ENCODE results near the gene ERAP2. TPM values are rescaled to one million over a fixed set of nuclear protein-coding genes. Genes with fewer than 3 reads are reported as not detected.

Gene ERAP2
- total and polyA plus RNA-seq, 10 of the 15 experiments (the other 5 are each of a cell fraction or from before 2014, with no cell fraction given) = 4.0 to 28.7 (median 11.7) TPM

- FAIRE-seq = no peak
- SMC1A ChIA-PET (ENCODE audit: uncharacterized antibody, unreplicated experiment) = interaction anchor here (0.6 to 4.8 kb wide), 18 partner anchors 10 to 60 kb away, joined by 3 to 47 read pairs (median 4); partner anchors contain the start of gene ERAP2
- CTCF ChIA-PET = interaction anchor here (0.6 to 4.0 kb wide), 8 partner anchors 11 to 170 kb away, joined by 3 to 21 read pairs (median 5); no protein-coding TSS in a partner anchor
- TF ChIP-seq ZNF622 (IDR thresholded peaks at IDR 0.05) = no peak
- TF ChIP-seq ZBTB40 (IDR thresholded peaks at IDR 0.05; ENCODE audit: borderline replicate concordance) = no peak
- no peak for TF ChIP-seq BMI1 (IDR thresholded peaks at IDR 0.05; ENCODE audit: borderline replicate concordance)
- TF ChIP-seq SPI1 (IDR thresholded peaks at IDR 0.05; ENCODE audit: borderline replicate concordance, insufficient read depth, low read depth, low read length) = no peak
- no peak for TF ChIP-seq IKZF2 (IDR thresholded peaks at IDR 0.05)
- no peak for TF ChIP-seq IKZF1 (conservative IDR thresholded peaks at IDR 0.05)
- 0 out of 2 replicates have a peak, but pooled peaks have one; percentile 21 for TF ChIP-seq PAX5 (IDR thresholded peaks at IDR 0.05; ENCODE audit: borderline replicate concordance, low read depth, low read length)
- TF ChIP-seq CUX1 (IDR thresholded peaks at IDR 0.05; ENCODE audit: insufficient replicate concordance, low read depth, low read length) = peak; percentile 9
- TF ChIP-seq TAF1 (IDR thresholded peaks at IDR 0.05; ENCODE audit: borderline replicate concordance, low read depth, low read length) = 0 out of 2 replicates have a peak, but pooled peaks have one; percentile 7
- peak; percentile 51 for TF ChIP-seq YY1 (IDR thresholded peaks at IDR 0.05; ENCODE audit: low read depth, low read length)
- no peak for TF ChIP-seq EZH2 (IDR thresholded peaks at IDR 0.05; ENCODE audit: borderline replicate concordance, control insufficient read depth, low read depth, low read length)
- no peak for TF ChIP-seq CREB1 (IDR thresholded peaks at IDR 0.05; ENCODE audit: low read depth)
- no peak for TF ChIP-seq NR2C2 (IDR thresholded peaks at IDR 0.05; ENCODE audit: borderline replicate concordance, control insufficient read depth, insufficient read length, low read depth)
Measured at GRCh38 chr5:96922499-96923244, 46.4 kb downstream of the ERAP2 start.

More at GRCh38 chr5:96922499-96923244, 46.4 kb downstream of the ERAP2 start:
- ChIA-PET POLR2A (interaction anchor here (1.0 to 2.6 kb wide), 6 partner anchors 10 to 40 kb away, joined by 4 to 27 read pairs (median 4); no protein-coding TSS in a partner anchor), RAD21 (ENCODE audit: unreplicated experiment) (interaction anchor here (1.0 to 3.6 kb wide), 10 partner anchors 9 to 53 kb away, joined by 3 to 26 read pairs (median 6); partner anchors contain the start of gene LNPEP)
- peaks cover 0 to 4% of the 10 kb centered on the region in 2 experiments; a peak in 2 of 4 replicates for H3K36me3 ChIP-seq (ENCODE audit: control insufficient read depth in 2 of 2, insufficient read depth in 2 of 2, low read length in 1 of 2)
- H3K27me3 ChIP-seq (replicated peaks in 1 of 2; ENCODE audit: control insufficient read depth in 2 of 2, insufficient read depth in 2 of 2, low read length in 1 of 2) = no peaks in the 10 kb centered on the region
- H3K4me3 ChIP-seq = peak overlapping the region; percentile 52
- in situ Hi-C loops (cut with MboI) = no loop called here
- 28% methylated on average over 12 of the region's 12 CpGs for WGBS (ENCODE audit: insufficient coverage, insufficient replicate concordance, low lambda C conversion rate, missing lambda C conversion rate)
- H3K9me3 ChIP-seq (replicated peaks; ENCODE audit: control insufficient read depth, insufficient read depth, low read length) = no peaks in the 10 kb centered on the region
- peak; percentile 14; the same call in 2 of the 3 replicates for ATAC-seq
- H3K79me2 ChIP-seq (ENCODE audit: control insufficient read depth, insufficient read depth, low read length) = peaks cover 8% of the 10 kb centered on the region
- peak overlapping the region; percentile 86 for H3K9ac ChIP-seq (ENCODE audit: control insufficient read depth, insufficient read depth, low read length)
- intact Hi-C loops (cut with micrococcal nuclease; ENCODE audit: unreplicated experiment) = no loop called here
- peak overlapping the region; percentile 38 for H3K4me2 ChIP-seq (ENCODE audit: control insufficient read depth, insufficient read depth)
- H4K20me1 ChIP-seq (ENCODE audit: control insufficient read depth, insufficient read depth) = no peaks in the 10 kb centered on the region
- H3K4me1 ChIP-seq (ENCODE audit: control insufficient read depth, insufficient read depth, low read length) = peaks cover 52% of the 10 kb centered on the region
- BruUV-seq (replicated peaks) = no TSS peak
- no peak for DNase-seq (ENCODE audit: low read depth, low spot score)
- H2AFZ ChIP-seq (ENCODE audit: control insufficient read depth, low read depth, low read length) = peak overlapping the region; percentile 62
- peak overlapping the region; percentile 98 for H3K27ac ChIP-seq (ENCODE audit: control insufficient read depth, insufficient read depth)

Measured in GM12878 (cell line).